Activated CD4-positive, CD25-positive, alpha-beta regulatory T cell treated with anti-CD3 and anti-CD28 coated beads, Interleukin-2, amount 50 U/mL, for 72 hours (primary cell): ENCODE results near the gene KCNH2.

ENCODE experiments used
- DNase-seq: peaks from one replicate; pipeline ENCODE4 v3.0.0; 2021

The KCNH2 gene

DNA sequence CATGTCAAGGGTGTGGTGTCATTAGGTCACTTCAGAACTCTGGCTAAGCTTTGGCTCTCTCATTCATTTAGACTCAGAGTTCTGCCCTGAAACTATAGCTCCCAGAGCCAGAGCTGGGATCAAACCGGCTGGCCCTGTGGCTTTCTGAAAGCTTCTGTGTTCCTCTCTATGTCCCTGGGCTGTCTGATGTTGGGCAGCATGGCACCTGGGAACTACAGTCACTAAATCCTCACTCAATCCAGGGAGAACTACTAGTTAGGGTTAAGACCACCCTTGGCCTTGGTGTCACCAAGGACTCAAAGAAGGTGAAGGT, 32.9 kb upstream of the KCNH2 start:
- no peak for DNase-seq

DNA sequence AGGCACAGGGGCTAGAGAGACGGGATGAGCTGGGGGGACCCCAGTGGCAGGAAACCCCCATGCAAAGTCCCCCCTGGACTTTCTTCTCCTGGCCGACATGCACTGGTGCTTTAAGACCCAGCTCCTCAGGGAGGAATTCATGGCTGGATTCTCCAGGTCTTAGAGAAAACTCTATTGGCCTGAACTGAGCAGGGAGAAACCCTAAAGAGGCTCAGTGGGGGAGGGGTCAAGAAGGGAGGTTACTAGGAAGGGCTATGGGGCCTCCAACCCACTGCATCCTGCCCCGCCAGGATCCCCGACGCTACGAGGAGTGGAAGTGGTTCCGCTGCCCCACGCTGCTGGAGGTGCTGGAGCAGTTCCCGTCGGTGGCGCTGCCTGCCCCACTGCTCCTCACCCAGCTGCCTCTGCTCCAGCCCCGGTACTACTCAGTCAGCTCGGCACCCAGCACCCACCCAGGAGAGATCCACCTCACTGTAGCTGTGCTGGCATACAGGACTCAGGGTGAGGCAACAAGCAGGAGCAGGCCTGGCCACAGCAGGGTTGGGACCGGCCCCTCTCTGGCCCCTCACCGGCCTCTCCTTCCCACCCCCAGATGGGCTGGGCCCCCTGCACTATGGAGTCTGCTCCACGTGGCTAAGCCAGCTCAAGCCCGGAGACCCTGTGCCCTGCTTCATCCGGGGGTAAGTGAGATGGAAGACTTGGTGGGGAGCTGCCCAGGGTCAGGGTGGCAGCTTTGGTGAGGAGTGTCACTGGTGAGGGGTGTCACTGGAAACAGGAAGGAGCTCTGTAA, 32.4 kb upstream of the KCNH2 start:
- no peak for DNase-seq

DNA sequence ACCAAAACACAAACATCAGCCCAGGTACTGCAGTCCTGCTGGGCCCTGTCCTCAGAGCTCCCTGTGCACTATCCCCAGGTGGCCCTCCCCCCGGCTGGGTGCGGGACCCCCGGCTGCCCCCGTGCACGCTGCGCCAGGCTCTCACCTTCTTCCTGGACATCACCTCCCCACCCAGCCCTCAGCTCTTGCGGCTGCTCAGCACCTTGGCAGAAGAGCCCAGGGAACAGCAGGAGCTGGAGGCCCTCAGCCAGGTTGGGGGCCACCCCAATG, 31.9 kb upstream of the KCNH2 start:
- DNase-seq: no peak

DNA sequence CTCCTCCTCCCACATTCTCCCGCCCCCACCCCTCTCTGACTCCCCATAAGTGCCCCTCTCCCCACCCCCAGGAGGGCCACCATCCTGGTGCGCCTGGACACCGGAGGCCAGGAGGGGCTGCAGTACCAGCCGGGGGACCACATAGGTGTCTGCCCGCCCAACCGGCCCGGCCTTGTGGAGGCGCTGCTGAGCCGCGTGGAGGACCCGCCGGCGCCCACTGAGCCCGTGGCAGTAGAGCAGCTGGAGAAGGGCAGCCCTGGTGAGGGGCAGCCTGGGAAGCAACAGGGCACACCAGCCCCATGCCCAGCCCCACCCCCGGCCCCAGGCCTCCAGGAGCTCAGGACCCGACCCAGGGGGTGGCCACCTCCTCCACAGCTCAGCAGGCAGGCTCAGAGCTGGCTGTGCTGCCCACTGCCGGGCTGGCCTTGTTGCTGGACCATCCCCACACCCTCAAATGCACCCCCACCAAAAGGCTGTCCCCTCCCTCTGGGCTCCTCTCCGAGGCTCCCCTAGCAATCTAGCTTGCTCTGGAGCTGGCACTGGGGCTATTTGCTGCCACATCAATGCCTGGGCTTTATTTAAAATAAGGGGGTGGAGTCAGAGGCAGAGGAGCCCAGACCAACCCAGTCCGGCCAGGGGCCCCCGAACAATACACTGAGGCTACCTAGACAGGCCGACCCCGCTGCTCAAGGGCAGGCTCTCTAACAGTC, 31.4 kb upstream of the KCNH2 start:
- DNase-seq: no peak

DNA sequence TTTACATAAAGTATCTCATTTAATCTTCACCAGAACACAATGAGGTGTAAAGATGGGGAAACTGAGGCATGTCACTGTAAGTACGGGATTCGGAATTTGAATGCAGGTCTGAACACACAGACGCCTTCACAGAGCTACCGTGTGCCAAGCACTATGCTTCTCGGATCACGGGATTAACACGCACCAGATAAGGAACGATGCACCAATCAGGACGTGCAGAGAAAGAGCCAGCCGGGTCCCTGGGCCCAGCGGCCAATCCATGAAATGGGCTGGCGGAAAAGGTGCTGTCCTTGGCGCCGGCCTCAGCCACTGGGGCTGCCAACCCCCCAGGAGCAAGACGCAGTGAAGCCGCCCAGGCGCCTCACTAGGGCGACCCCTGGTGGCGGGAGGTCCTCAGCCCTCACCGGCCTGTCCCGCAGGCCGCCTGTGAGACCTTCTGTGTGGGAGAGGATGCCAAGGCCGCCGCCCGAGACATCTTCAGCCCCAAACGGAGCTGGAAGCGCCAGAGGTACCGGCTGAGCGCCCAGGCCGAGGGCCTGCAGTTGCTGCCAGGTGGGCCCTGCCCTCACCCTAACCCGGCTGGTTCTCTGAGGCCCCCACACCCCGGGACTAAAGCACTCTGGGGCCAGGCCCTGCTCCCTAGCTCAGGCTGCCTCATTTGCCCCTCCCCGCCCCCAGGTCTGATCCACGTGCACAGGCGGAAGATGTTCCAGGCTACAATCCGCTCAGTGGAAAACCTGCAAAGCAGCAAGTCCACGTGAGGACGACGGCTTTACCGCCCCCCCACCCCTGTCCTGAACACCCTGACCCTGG, 30.6 kb upstream of the KCNH2 start:
- peak; percentile 87 for DNase-seq

DNA sequence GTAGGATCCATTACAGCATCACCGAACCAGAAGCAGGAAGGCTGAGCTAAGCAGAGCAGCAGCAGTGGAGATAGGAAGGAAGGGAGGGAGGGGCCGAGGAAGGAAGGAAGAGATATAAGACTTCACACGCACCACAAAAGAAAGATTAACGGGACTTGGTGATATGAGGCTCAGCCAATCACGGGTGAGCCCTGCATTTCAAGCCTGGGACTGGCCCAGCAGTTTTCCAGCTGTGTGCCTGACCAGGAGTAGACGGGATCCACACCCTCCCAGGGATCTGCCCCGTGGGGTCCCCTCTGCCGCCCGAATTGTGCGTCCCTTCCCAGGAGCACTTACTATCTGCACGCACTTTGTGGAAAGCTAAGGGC, 30.0 kb upstream of the KCNH2 start:
- DNase-seq: no peak

DNA sequence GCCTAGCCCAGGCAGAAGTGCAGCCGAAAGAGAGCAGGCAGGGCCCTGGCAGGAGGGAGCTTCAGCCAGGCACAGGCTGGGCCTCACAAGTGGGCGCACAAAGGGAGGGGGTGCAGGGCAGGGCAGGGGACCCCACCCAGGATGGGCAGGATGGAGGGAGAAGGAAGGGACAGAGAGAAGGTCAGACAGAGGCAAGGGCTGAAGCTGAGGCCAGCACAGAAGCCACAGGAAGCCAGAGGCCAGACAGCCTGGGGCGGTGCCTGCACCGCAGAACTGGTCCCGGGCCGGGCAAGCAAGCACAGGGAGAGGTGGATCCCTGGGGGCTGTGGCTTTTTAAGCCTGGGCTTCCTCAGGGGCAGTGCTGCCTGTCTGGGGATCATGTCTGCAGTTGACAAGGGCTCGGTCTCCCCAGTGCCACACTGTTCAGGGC, 29.4 kb upstream of the KCNH2 start:
- DNase-seq: no peak

DNA sequence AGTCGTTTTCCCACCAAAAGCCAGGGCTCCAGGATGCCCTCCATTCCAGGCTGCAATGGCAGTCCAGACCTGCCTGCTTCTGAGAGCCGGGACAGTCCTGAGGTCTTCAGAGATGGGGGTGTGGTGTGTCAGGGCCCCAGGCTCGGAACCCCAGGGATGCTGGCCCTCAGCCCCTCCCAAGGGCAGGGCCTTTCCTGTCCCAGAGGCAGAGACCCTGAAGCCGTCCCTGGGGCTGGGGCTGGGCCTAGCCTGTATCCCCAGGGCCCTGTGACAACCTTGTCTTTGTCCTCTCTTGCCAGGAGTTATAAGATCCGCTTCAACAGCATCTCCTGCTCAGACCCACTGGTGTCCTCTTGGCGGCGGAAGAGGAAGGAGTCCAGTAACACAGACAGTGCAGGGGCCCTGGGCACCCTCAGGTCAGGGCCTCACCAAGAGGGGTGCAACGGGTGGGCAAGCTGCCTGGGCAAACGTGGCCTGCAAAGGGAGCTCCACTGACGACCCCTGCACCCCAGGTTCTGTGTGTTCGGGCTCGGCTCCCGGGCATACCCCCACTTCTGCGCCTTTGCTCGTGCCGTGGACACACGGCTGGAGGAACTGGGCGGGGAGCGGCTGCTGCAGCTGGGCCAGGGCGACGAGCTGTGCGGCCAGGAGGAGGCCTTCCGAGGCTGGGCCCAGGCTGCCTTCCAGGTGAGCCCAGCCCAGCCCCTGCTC, 28.6 kb upstream of the KCNH2 start:
- DNase-seq: no peak

DNA sequence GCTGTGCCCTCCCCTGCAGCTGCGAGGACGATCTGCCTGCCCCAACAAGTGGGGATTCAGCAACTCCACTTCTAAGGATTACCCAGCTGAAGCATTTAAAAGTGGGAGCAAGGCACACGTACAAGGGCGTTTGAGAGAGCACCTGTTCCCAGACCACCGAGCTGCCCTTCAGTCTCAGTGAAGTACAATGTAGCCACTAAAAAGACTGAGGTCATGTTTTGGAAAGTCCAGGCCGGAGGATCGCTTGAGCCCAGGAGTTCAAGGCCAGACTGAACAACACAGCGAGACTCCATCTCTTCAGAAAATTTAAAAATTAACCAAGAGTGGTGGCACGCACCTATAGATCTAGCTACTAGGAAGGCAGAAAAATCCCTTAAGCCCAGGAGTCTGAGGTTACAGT, 27.4 kb upstream of the KCNH2 start:
- DNase-seq: no peak

DNA sequence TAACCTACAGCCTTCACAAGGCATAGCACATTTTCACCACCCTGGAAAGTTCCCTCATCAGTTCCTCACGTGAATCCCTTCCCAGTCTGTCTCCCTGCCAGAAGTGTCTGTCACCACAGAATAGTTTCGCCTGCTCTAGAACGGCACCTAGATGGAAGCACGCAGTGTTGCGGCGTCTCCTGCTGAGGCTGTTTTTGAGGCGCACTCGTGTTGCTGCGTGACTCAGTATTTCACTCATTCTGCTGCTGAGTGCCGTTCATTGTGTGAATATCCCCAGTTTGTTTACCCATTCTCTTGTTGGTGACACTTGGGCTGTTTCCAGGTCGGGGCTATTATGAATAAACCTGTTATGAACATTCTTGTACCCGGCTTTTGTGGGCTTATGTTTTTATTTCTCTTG, 25.5 kb upstream of the KCNH2 start:
- DNase-seq: no peak

DNA sequence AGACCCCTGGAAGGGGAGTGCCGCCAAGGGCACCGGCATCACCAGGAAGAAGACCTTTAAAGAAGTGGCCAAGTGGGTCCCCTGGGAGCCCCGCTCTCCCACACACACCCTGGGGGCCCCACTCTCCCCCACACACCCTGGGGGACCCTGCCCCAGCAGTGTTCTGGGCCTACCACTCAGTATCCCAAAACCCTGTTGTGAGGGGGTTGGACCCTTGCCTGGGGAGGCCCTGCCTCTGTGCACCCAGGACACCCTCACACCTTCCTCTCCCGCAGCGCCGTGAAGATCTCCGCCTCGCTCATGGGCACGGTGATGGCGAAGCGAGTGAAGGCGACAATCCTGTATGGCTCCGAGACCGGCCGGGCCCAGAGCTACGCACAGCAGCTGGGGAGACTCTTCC, 23.4 kb upstream of the KCNH2 start:
- DNase-seq: no peak

DNA sequence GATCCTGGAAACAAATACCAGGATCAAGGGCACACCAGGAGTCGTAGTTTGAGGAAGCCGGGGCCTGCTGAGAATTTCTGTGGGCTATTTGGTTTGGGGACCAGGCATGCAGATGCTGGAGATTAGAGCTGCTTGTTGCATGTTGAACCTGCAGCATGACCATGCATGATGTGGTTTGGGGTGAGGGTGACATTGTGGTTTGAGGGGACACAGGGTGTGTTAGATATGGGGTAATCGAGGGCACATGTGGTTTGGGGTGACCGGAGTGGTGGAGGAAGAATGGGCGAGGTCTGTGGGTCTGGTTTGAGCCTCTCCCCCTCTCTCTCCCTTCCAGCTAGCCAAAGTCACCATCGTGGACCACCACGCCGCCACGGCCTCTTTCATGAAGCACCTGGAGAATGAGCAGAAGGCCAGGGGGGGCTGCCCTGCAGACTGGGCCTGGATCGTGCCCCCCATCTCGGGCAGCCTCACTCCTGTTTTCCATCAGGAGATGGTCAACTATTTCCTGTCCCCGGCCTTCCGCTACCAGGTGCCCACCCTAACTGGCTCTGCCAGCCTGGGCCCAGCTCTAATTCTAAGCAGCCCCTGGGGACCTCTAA, 22.9 kb upstream of the KCNH2 start:
- DNase-seq: no peak

DNA sequence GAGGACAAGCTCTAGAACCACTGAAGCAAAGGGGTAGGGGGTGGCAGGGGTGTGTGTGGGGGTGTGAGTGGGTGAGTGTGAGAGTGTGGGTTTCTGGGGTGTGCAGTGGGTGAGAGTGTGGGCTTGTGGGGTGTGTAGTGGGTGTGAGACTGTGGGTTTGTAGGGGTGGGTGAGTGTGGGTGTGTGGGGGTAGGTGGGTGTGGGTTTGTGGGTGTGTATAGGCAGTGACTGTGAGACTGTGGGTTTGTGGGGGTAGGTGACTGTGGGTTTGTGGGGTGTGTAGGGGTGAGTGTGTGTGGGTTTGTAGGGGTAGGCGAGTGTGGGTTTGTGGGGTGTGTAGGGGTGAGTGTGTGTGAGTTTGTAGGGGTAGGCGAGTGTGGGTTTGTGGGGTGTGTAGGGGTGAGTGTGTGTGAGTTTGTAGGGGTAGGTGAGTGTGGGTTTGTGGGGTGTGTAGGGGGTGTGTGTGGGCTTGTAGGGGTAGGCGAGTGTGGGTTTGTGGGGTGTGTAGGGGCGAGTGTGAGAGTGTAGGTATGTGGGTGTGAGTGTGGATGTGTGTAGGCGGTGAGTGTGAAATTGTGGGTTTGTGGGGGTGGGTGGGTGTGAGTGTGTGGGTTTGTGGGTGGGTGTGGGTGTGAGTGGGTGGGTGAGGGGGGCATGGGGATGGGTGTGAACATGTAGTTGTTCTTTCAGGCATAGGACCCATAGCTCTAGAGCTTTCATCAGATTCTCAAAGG, 21.5 kb upstream of the KCNH2 start:
- DNase-seq: no peak

DNA sequence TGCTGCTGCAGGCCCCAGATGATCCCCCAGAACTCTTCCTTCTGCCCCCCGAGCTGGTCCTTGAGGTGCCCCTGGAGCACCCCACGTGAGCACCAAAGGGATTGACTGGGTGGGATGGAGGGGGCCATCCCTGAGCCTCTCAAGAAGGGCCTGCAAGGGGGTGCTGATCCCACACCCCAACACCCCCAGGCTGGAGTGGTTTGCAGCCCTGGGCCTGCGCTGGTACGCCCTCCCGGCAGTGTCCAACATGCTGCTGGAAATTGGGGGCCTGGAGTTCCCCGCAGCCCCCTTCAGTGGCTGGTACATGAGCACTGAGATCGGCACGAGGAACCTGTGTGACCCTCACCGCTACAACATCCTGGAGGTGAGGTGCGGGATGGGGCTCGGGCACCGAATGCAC, 20.9 kb upstream of the KCNH2 start:
- DNase-seq: no peak

DNA sequence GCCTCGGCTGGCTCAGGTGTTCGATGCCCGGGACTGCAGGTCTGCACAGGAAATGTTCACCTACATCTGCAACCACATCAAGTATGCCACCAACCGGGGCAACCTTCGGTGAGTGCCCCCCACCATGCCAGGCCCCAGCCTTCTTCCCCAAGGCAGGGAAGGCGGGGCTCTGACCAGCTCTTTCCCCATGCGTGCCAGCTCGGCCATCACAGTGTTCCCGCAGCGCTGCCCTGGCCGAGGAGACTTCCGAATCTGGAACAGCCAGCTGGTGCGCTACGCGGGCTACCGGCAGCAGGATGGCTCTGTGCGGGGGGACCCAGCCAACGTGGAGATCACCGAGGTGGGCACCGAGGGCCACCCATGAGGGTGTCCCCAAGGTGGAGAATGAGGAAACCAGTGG, 20.2 kb upstream of the KCNH2 start:
- DNase-seq: no peak

DNA sequence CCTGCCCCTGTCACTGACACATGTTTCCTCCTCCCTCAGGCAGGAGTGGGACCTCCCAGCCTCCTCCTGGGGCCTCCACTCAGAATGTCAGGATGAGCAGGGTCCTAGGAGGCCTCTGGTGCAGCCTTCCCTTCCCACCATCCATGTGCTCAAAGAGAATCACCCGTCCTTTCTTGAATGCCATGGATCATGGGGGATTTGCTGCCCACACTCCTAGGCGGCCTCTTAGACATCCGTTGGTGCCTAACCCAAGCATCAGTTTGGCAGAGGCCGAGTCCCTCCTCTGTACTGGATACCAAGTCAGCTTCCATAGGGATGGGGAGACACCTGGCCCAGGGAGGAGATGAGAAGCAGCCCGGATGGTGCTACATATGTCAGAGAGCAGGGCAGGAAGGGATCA, 19.7 kb upstream of the KCNH2 start:
- DNase-seq: no peak

DNA sequence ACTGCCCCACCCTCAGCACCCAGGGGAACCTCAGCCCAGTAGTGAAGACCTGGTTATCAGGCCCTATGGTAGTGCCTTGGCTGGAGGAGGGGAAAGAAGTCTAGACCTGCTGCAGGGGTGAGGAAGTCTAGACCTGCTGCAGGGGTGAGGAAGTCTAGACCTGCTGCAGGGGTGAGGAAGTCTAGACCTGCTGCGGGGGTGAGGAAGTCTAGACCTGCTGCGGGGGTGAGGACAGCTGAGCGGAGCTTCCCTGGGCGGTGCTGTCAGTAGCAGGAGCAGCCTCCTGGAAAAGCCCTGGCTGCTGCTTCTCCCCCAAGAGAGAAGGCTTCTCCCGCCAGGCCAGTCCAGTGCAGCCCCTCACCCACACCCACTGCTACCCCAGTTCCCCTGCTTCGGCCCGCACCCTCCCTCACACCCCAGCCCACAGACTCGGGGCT, 19.0 kb upstream of the KCNH2 start:
- DNase-seq: no peak

DNA sequence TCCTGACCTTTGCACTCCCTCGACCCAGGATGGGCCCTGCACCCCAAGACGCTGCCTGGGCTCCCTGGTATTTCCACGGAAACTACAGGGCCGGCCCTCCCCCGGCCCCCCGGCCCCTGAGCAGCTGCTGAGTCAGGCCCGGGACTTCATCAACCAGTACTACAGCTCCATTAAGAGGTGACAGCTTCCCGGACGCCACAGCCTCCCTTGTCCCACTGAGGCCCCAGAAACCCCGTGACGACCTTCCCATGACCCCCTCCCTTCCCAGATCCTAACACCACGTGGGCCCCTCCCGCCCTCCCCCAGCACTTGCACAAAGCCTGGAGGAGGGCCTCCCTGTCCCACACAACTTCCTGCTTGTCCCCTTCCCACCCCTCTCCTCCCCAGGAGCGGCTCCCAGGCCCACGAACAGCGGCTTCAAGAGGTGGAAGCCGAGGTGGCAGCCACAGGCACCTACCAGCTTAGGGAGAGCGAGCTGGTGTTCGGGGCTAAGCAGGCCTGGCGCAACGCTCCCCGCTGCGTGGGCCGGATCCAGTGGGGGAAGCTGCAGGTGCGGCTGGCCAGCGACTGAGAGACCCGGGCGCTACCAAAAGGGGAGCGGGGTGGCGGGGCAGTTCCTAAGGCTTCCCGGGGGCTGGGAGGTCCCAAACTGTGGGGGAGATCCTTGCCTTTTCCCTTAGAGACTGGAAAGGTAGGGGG, 18.4 kb upstream of the KCNH2 start:
- no peak for DNase-seq

DNA sequence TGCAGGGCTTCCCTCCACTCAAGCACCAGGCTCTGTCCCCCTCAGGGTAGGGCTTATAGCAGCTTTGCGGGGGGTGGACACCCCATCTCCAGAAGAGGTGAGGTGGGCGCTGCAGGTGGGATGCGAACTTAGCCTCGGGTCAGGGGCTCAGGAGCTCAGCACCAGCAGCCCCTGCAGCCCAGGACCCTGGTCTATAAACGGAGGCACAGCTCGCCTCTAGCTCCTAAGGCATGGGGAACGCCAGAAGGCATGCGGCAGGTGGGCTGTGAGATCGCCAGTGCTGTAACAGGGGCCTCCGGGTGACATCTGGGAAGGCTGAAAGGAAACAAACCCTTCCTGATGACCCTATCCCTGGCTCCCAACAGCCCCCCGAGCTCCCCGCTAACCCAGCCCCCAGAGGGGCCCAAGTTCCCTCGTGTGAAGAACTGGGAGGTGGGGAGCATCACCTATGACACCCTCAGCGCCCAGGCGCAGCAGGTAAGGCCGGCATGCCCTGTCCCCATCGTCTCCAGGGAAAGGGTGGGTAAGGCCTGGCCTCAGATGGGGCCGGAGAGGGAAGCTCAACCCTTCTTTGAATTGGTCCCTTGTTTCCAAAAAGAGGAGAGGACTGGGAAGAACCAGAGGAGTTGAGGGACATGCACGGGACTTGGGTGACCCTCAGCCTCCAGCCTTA, 16.9 kb upstream of the KCNH2 start:
- DNase-seq: no peak

DNA sequence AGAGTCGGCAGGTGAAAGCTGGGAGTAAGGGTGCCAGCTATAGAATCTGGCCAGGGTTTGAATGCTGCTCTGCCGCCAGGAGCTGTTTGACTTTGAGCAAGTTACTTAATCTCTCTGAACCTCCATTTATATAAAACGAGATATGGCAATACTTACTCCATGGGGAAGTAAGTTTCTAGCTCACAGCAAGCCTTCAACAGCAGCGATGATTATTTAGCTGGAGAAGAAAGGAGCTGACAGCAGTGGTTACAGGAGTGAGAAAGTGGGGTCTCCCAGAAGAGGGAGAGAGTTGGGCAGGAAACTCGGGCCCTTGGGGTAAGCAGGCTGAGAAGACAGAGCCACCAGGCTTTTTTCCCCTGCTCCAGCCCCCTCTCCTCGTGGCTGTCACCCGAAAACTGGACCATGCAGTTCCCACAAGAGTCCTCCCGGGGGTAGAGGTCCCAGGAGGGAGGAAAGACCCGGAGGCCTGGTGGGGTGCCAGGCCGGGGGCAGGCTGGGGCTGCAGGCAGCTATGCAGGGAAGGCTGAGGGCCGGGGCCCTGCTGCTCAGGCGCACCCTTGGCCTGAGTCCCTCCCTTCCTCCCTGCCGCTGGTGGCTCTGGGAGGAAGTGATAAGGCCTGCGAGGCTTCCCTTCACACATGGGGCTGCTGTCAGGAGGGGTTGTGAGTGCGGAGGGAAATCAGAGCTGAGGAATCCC, 16.2 kb upstream of the KCNH2 start:
- DNase-seq: no peak

DNA sequence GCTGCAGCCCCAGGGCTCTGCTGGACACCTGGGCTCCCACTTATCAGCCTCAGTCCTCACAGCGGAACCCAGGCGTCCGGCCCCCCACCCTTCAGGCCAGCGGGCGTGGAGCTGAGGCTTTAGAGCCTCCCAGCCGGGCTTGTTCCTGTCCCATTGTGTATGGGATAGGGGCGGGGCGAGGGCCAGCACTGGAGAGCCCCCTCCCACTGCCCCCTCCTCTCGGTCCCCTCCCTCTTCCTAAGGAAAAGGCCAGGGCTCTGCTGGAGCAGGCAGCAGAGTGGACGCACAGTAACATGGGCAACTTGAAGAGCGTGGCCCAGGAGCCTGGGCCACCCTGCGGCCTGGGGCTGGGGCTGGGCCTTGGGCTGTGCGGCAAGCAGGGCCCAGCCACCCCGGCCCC, 15.4 kb upstream of the KCNH2 start:
- no peak for DNase-seq
